HepG2 (cell line): Measurements from ENCODE around the gene CAPZB. TPM values are rescaled to one million over a fixed set of nuclear protein-coding genes. Genes with fewer than 3 reads are reported as not detected.
A peak's percentile ranks its signal among the peaks of the same experiment; 100 is the strongest.

Source experiments
- ARID4A ChIP-seq: sonication (generic); formaldehyde crosslinking; IDR thresholded peaks from 2 replicates; pipeline ENCODE4 v1.5.0; 2020; ENCODE audit warnings: mild to moderate bottlenecking, missing genetic modification reagents, borderline replicate concordance
- BCLAF1 ChIP-seq: fragments of 450-650 bp; IDR thresholded peaks from 2 replicates; pipeline ENCODE4 v1.6.1; 2017; ENCODE audit warnings: mild to moderate bottlenecking
- CBX1 ChIP-seq: IDR thresholded peaks from one replicate; pipeline ENCODE4 v1.6.1; 2016; ENCODE audit warnings: antibody characterized with exemption, low read depth
- MEIS2 ChIP-seq: sonication (generic); formaldehyde crosslinking; IDR thresholded peaks from 2 replicates; pipeline ENCODE4 v1.9.0; 2021; ENCODE audit warnings: mild to moderate bottlenecking, missing genetic modification reagents
- NCOA5 ChIP-seq: sonication (generic); formaldehyde crosslinking; IDR thresholded peaks from 2 replicates; pipeline ENCODE4 v1.4.0; 2020; ENCODE audit warnings: missing genetic modification reagents
- NFE2L1 ChIP-seq: sonication (generic); formaldehyde crosslinking; IDR thresholded peaks from 2 replicates; pipeline ENCODE4 v1.4.0; 2020; ENCODE audit warnings: missing genetic modification reagents, mild to moderate bottlenecking, borderline replicate concordance
- polyA plus RNA-seq, 8 experiments: library from polyadenylated mRNA; depleted of rRNA in 3 of 8; stranded (reverse) in 7 of 8; unstranded in 1 of 8; fragments of >200 nt; fragmentation: Illumina TruSeq in 4 of 8; extraction: Trizol in 4 of 8; gene quantifications; 2 replicates each; pipeline versions ENCODE4 v1.2.1 to v1.2.3, GENCODE V29; 2011 to 2016; ENCODE audit warnings: low read depth in 4 of 8, missing spikeins in 1 of 8, mixed read lengths in 1 of 8; ENCODE audit not compliant: insufficient read depth in 1 of 8
- total RNA-seq, 5 experiments: library from RNA; depleted of rRNA; stranded (reverse); fragments of >200 nt; fragmentation: Illumina TruSeq; extraction: Trizol; gene quantifications; 2 replicates each; pipeline ENCODE4 v1.2.3, GENCODE V29; 2016; ENCODE audit warnings: low read depth in 1 of 5
- TF ChIP-seq, protein P1 (sequence below): sonication (generic); formaldehyde crosslinking; IDR thresholded peaks from 2 replicates; pipeline ENCODE4 v1.8.0; 2022; ENCODE audit warnings: missing genetic modification reagents, mild to moderate bottlenecking, borderline replicate concordance
- TF ChIP-seq, protein P2 (sequence below): sonication (generic); formaldehyde crosslinking; IDR thresholded peaks from 2 replicates; pipeline ENCODE4 v1.9.0; 2021; ENCODE audit warnings: missing genetic modification reagents, mild to moderate bottlenecking, borderline replicate concordance
- TF ChIP-seq, protein P3 (sequence below): sonication (generic); formaldehyde crosslinking; IDR thresholded peaks from 2 replicates; pipeline ENCODE4 v1.5.0; 2020; ENCODE audit warnings: missing genetic modification reagents
- TF ChIP-seq, protein P4 (sequence below), 2 experiments: sonication (generic) in 1 of 2; formaldehyde crosslinking in 1 of 2; IDR thresholded peaks; 2 replicates each; pipeline versions ENCODE4 v1.5.1 to v1.6.1; 2011 to 2020; ENCODE audit warnings: borderline replicate concordance in 1 of 2, low read depth in 1 of 2, low read length in 1 of 2, mild to moderate bottlenecking in 1 of 2, missing genetic modification reagents in 1 of 2, moderate library complexity in 1 of 2
- TF ChIP-seq, protein P5 (sequence below): sonication (generic); formaldehyde crosslinking; IDR thresholded peaks from 2 replicates; pipeline ENCODE4 v1.4.0; 2020; ENCODE audit warnings: missing genetic modification reagents

The CAPZB gene
- total and polyA plus RNA-seq, 2 of the 13 experiments (the other 11 are each of a cell fraction or from before 2014, with no cell fraction given): 58.9 to 76.9 TPM

DNA sequence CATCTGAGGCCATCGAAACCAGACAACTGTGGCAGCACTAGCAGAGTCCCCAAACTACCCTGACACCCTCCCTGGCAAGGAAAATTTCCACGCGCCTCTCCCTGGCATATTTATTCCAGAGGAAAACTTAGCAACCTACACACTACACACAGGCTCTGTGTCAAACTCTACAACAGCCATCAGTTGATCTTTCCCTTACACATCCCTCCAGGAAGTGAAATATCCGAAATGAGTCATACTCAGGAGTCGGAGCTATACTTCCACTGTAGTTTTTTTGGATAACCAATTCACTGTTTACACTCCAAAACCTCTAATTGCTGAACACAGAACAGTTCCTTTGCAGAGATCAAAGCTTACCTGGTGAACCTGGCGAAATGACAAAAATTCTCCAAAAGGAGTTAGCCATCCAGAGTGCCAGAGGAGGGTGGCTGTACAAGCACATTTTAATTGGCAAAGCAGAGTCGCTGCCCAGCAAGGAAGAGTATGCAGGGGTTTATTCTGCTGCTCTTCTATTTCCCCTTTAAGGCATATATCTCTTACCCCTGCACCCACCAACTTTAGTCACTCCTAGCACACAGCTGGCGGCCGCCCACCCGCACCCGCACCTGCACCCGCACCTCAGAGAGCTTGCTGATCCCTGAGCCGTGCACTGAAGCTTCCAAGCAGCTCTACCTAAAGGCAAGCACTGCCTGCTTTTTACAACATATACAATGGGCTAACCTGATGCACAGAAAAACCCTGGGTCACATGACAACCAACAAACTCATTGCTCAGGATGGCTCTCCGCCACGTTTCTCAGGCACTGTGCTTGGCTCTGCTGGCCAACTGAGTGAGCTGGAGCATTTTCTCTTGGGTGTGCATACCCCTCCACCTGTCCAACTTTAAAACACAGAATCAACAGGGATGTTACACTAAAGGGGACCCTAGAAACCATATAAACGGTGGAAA is 54.9 kb downstream of the CAPZB start (continued):
- TF ChIP-seq BCLAF1: no peak
- peak; percentile 49; the same call in 1 of the 2 replicates for TF ChIP-seq ARID4A
- TF ChIP-seq, protein P1, sequence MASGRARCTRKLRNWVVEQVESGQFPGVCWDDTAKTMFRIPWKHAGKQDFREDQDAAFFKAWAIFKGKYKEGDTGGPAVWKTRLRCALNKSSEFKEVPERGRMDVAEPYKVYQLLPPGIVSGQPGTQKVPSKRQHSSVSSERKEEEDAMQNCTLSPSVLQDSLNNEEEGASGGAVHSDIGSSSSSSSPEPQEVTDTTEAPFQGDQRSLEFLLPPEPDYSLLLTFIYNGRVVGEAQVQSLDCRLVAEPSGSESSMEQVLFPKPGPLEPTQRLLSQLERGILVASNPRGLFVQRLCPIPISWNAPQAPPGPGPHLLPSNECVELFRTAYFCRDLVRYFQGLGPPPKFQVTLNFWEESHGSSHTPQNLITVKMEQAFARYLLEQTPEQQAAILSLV: no peak
- TF ChIP-seq, protein P2, sequence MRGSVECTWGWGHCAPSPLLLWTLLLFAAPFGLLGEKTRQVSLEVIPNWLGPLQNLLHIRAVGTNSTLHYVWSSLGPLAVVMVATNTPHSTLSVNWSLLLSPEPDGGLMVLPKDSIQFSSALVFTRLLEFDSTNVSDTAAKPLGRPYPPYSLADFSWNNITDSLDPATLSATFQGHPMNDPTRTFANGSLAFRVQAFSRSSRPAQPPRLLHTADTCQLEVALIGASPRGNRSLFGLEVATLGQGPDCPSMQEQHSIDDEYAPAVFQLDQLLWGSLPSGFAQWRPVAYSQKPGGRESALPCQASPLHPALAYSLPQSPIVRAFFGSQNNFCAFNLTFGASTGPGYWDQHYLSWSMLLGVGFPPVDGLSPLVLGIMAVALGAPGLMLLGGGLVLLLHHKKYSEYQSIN: no peak
- TF ChIP-seq, protein P3, sequence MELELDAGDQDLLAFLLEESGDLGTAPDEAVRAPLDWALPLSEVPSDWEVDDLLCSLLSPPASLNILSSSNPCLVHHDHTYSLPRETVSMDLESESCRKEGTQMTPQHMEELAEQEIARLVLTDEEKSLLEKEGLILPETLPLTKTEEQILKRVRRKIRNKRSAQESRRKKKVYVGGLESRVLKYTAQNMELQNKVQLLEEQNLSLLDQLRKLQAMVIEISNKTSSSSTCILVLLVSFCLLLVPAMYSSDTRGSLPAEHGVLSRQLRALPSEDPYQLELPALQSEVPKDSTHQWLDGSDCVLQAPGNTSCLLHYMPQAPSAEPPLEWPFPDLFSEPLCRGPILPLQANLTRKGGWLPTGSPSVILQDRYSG (CRISPR knock-in tag): no peak
- TF ChIP-seq, protein P4, sequence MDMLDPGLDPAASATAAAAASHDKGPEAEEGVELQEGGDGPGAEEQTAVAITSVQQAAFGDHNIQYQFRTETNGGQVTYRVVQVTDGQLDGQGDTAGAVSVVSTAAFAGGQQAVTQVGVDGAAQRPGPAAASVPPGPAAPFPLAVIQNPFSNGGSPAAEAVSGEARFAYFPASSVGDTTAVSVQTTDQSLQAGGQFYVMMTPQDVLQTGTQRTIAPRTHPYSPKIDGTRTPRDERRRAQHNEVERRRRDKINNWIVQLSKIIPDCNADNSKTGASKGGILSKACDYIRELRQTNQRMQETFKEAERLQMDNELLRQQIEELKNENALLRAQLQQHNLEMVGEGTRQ (IDR thresholded peaks at IDR 0.05; ENCODE audit: low read depth, low read length): no peak
- TF ChIP-seq, protein P4 (CRISPR knock-in tag; IDR thresholded peaks at IDR 0.05; ENCODE audit: borderline replicate concordance): no peak
- no peak for TF ChIP-seq MEIS2 (CRISPR knock-in tag)
- no peak for TF ChIP-seq NFE2L1 (CRISPR knock-in tag)
- no peak for TF ChIP-seq NCOA5 (CRISPR knock-in tag)
- TF ChIP-seq CBX1: no peak
- TF ChIP-seq, protein P5, sequence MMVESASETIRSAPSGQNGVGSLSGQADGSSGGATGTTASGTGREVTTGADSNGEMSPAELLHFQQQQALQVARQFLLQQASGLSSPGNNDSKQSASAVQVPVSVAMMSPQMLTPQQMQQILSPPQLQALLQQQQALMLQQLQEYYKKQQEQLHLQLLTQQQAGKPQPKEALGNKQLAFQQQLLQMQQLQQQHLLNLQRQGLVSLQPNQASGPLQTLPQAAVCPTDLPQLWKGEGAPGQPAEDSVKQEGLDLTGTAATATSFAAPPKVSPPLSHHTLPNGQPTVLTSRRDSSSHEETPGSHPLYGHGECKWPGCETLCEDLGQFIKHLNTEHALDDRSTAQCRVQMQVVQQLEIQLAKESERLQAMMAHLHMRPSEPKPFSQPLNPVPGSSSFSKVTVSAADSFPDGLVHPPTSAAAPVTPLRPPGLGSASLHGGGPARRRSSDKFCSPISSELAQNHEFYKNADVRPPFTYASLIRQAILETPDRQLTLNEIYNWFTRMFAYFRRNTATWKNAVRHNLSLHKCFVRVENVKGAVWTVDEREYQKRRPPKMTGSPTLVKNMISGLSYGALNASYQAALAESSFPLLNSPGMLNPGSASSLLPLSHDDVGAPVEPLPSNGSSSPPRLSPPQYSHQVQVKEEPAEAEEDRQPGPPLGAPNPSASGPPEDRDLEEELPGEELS (CRISPR knock-in tag): peak; percentile 82
